ENCODE data around the gene ADAMTS14. TPM values are rescaled to one million over a fixed set of nuclear protein-coding genes. Genes with fewer than 3 reads are reported as not detected.
A peak's percentile ranks its signal among the peaks of the same experiment; 100 is the strongest.
"Not testable (repeated sequence)": the region's sequence is repeated elsewhere in the genome, so short reads cannot be mapped to it uniquely, and the experiment has no call there.

ADAMTS14 gene
- total RNA-seq, 3 donors from 2014 or later = under 0.01 to 0.15 (median under 0.01) TPM

- Histone ChIP-seq H3K27ac (peak overlapping the region in 1 of 2 donors; percentile 10), H3K4me1 (no peaks in the 10 kb centered on the region), H3K4me3 (no peak overlapping the region), H3K36me3 (no peaks in the 10 kb centered on the region), H3K9me3 (no peaks in the 10 kb centered on the region), H3K27me3 (no peaks in the 10 kb centered on the region)
- peak in 1 of 2 donors; percentile 39 for DNase-seq (ENCODE audit: low spot score in 2 of 2)
- no peak for TF ChIP-seq POLR2AphosphoS5 (IDR thresholded peaks at IDR 0.05)
- TF ChIP-seq CTCF (IDR thresholded peaks at IDR 0.05) = no peak
- no peak for TF ChIP-seq POLR2A (IDR thresholded peaks at IDR 0.05)
- intact Hi-C loops (cut with DNase I; ENCODE audit: low total_unique reads) = no loop called here
Measured at GRCh38 chr10:70664702-70665195, 7.6 kb upstream of the ADAMTS14 start.

DNA sequence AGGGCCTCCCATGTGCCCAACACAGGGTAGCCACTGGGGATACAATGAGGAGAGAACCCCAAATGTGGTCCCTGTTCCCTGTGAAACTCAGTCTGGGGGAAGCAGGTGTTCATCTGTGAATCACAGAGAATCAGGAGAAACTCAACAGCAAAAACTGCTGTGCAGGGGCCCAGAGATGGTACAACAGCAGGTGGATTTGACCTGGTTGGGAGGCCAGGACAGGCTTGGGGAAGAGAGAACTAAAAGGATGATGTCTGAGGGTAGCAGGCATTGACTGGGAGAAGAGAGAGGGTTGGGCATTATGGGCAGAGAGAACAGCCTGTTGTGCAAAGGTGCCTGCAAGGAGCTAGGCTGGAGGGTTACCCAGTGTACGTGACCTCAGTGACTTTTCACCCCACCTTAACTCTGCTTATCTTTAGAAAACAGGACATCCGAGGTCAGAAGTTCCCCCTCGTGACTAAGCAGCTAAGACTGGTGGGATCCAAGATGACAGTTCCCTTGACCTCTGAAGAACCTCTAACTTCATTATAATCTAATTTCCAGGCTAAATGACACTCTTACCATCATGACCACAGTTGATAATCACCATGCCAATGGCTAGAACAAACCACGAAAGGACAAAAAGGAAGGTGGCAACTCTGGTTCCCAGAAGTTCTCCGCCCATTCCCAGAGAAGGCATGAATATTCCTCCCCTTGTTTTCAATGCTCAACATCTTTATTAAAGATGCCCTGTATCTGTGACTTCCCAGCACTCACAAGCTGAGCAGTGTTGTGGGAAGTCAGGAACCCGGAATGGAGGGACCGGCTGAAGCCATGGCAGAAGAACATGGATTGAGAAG, 5.1 kb upstream of the ADAMTS14 start:
- TF ChIP-seq CTCF (IDR thresholded peaks at IDR 0.05) (no peak), POLR2A (IDR thresholded peaks at IDR 0.05) (no peak), POLR2AphosphoS5 (IDR thresholded peaks at IDR 0.05) (no peak)
- DNase-seq (ENCODE audit: low spot score in 2 of 2) = no peak
- no peak overlapping the region for H3K4me3 ChIP-seq
- intact Hi-C loops (cut with DNase I; ENCODE audit: low total_unique reads) = no loop called here
- peaks cover 3 to 6% of the 10 kb centered on the region in 2 donors for H3K27me3 ChIP-seq
- no peaks in the 10 kb centered on the region for H3K4me1 ChIP-seq
- no peaks in the 10 kb centered on the region for H3K9me3 ChIP-seq
- no peak overlapping the region for H3K27ac ChIP-seq
- no peaks in the 10 kb centered on the region for H3K36me3 ChIP-seq

DNA sequence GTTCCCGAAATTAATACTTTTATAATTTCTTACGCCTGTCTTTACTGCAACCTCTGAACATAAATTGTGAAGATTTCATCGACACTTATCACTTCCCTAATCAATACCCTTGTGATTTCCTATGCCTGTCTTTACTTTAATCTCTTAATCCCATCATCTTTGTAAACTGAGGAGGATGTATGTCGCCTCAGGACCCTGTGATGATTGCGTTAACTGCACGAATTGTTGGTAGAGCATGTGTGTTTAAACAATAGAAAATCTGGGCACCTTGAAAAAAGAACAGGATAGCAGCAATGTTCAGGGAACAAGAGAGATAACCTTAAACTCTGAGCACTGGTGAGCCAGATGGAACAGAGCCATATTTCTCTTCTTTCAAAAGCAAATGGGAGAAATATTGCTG, 4.5 kb upstream of the ADAMTS14 start:
- H3K36me3 ChIP-seq; intact Hi-C loops (cut with DNase I; ENCODE audit: low total_unique reads); H3K4me3 ChIP-seq; H3K9me3 ChIP-seq; H3K27me3 ChIP-seq; H3K4me1 ChIP-seq; DNase-seq (ENCODE audit: low spot score in 2 of 2); H3K27ac ChIP-seq: not testable (repeated sequence)

- H3K4me3 ChIP-seq = no peak overlapping the region
- no peak for DNase-seq (ENCODE audit: low spot score in 2 of 2)
Measured at GRCh38 chr10:70668454-70668970, 3.8 kb upstream of the ADAMTS14 start.

GRCh38 chr10:70669015-70669414, 3.3 kb upstream of the ADAMTS14 start:
- intact Hi-C loops (cut with DNase I; ENCODE audit: low total_unique reads) = no loop called here

More at GRCh38 chr10:70668454-70668970, 3.8 kb upstream of the ADAMTS14 start:
- Histone ChIP-seq H3K27ac (no peak overlapping the region), H3K4me1 (no peaks in the 10 kb centered on the region), H3K27me3 (peaks cover 6 to 13% of the 10 kb centered on the region in 2 donors), H3K9me3 (no peaks in the 10 kb centered on the region), H3K36me3 (no peaks in the 10 kb centered on the region)
- intact Hi-C loops (cut with DNase I; ENCODE audit: low total_unique reads) = no loop called here
- no peak for TF ChIP-seq POLR2AphosphoS5 (IDR thresholded peaks at IDR 0.05)
- TF ChIP-seq CTCF (IDR thresholded peaks at IDR 0.05) = no peak
- TF ChIP-seq POLR2A (IDR thresholded peaks at IDR 0.05) = no peak

More at GRCh38 chr10:70669015-70669414, 3.3 kb upstream of the ADAMTS14 start:
- Histone ChIP-seq H3K9me3 (no peaks in the 10 kb centered on the region), H3K27me3 (peaks cover 6 to 13% of the 10 kb centered on the region in 2 donors), H3K4me3 (no peak overlapping the region), H3K36me3 (no peaks in the 10 kb centered on the region), H3K27ac (no peak overlapping the region), H3K4me1 (no peaks in the 10 kb centered on the region)
- TF ChIP-seq POLR2A (IDR thresholded peaks at IDR 0.05) = no peak
- TF ChIP-seq CTCF (IDR thresholded peaks at IDR 0.05) = no peak
- no peak for TF ChIP-seq POLR2AphosphoS5 (IDR thresholded peaks at IDR 0.05)
- no peak for DNase-seq (ENCODE audit: low spot score in 2 of 2)
